Measurements from ENCODE around the gene ARSI.

Gene ARSI

GRCh38 chr5:150316320-150316719 is 13.6 kb upstream of the ARSI start:
- DNase-seq (ENCODE audit: low read depth in 1 of 2, low spot score in 1 of 2) = no peak
- no peak for TF ChIP-seq CTCF (IDR thresholded peaks at IDR 0.05; ENCODE audit: insufficient read depth, low read length)
- no peak for TF ChIP-seq SPI1 (IDR thresholded peaks at IDR 0.05; ENCODE audit: borderline replicate concordance, low read depth)
- TF ChIP-seq REST (IDR thresholded peaks at IDR 0.05; ENCODE audit: insufficient replicate concordance, low read depth) = no peak
- TF ChIP-seq POLR2AphosphoS5 (IDR thresholded peaks at IDR 0.05; ENCODE audit: low read depth) = no peak
- TF ChIP-seq GABPA (IDR thresholded peaks at IDR 0.05; ENCODE audit: low read depth) = no peak
- Histone ChIP-seq H3K4me3 (replicated peaks; ENCODE audit: insufficient read depth, low read length) (no peak overlapping the region), H3K27me3 (ENCODE audit: insufficient read depth, poor library complexity, severe bottlenecking) (no peaks in the 10 kb centered on the region), H3K27ac (replicated peaks) (no peak overlapping the region)

GRCh38 chr5:150315245-150315644 is 12.5 kb upstream of the ARSI start:
- Histone ChIP-seq H3K27ac (replicated peaks) (no peak overlapping the region), H3K4me3 (replicated peaks; ENCODE audit: insufficient read depth, low read length) (no peak overlapping the region), H3K27me3 (ENCODE audit: insufficient read depth, poor library complexity, severe bottlenecking) (no peaks in the 10 kb centered on the region)
- no peak for TF ChIP-seq SPI1 (IDR thresholded peaks at IDR 0.05; ENCODE audit: borderline replicate concordance, low read depth)
- TF ChIP-seq POLR2AphosphoS5 (IDR thresholded peaks at IDR 0.05; ENCODE audit: low read depth) = no peak
- no peak for TF ChIP-seq REST (IDR thresholded peaks at IDR 0.05; ENCODE audit: insufficient replicate concordance, low read depth)
- TF ChIP-seq GABPA (IDR thresholded peaks at IDR 0.05; ENCODE audit: low read depth) = no peak
- no peak for TF ChIP-seq CTCF (IDR thresholded peaks at IDR 0.05; ENCODE audit: insufficient read depth, low read length)
- no peak for DNase-seq (ENCODE audit: low read depth in 1 of 2, low spot score in 1 of 2)

GRCh38 chr5:150313921-150314716 is 11.4 kb upstream of the ARSI start:
- Histone ChIP-seq H3K4me3 (replicated peaks; ENCODE audit: insufficient read depth, low read length) (no peak overlapping the region), H3K27me3 (ENCODE audit: insufficient read depth, poor library complexity, severe bottlenecking) (no peaks in the 10 kb centered on the region), H3K27ac (replicated peaks) (no peak overlapping the region)
- TF ChIP-seq POLR2AphosphoS5 (IDR thresholded peaks at IDR 0.05; ENCODE audit: low read depth) (no peak), GABPA (IDR thresholded peaks at IDR 0.05; ENCODE audit: low read depth) (no peak), REST (IDR thresholded peaks at IDR 0.05; ENCODE audit: insufficient replicate concordance, low read depth) (no peak), CTCF (IDR thresholded peaks at IDR 0.05; ENCODE audit: insufficient read depth, low read length) (no peak), SPI1 (IDR thresholded peaks at IDR 0.05; ENCODE audit: borderline replicate concordance, low read depth) (no peak)
- no peak for DNase-seq (ENCODE audit: low read depth in 1 of 2, low spot score in 1 of 2)
